DOHH2 (cell line): ENCODE results near the gene GPATCH4.
A peak's percentile ranks its signal among the peaks of the same experiment; 100 is the strongest.

Source experiments
- H3F3A ChIP-seq: fragments of 200-600 bp; sonication (generic), shearing (Covaris generic); 2 replicates; pipeline ENCODE4 v1.6.0; 2016; ENCODE audit warnings: antibody characterized with exemption, mild to moderate bottlenecking; ENCODE audit not compliant: control insufficient read depth, insufficient read depth
- H3K27ac ChIP-seq: fragments of 200-600 bp; sonication (generic); 2 replicates; pipeline ENCODE4 v1.5.1; 2014; ENCODE audit warnings: low read depth, mild to moderate bottlenecking, low read length, moderate library complexity
- H3K27me3 ChIP-seq: fragments of 200-600 bp; sonication (generic); 2 replicates; pipeline ENCODE4 v1.6.1; 2014; ENCODE audit warnings: mild to moderate bottlenecking, low read length, mixed read lengths; ENCODE audit not compliant: control insufficient read depth
- H3K36me3 ChIP-seq: fragments of 200-600 bp; sonication (generic); 2 replicates; pipeline ENCODE4 v1.6.1; 2014; ENCODE audit warnings: mild to moderate bottlenecking, low read length, moderate library complexity, mixed read lengths; ENCODE audit not compliant: control insufficient read depth
- H3K4me1 ChIP-seq: fragments of 200-600 bp; sonication (generic); 2 replicates; pipeline ENCODE4 v1.6.1; 2014; ENCODE audit warnings: mild to moderate bottlenecking, low read length, mixed read lengths; ENCODE audit not compliant: control insufficient read depth
- H3K4me2 ChIP-seq: fragments of 200-600 bp; sonication (generic); 2 replicates; pipeline ENCODE4 v1.6.0; 2014; ENCODE audit warnings: mild to moderate bottlenecking, low read length, moderate library complexity
- H3K4me3 ChIP-seq: fragments of 200-600 bp; sonication (generic); 2 replicates; pipeline ENCODE4 v1.5.1; 2014; ENCODE audit warnings: mild to moderate bottlenecking, low read length, mixed read lengths
- H3K79me2 ChIP-seq: fragments of 200-600 bp; sonication (generic); 2 replicates; pipeline ENCODE4 v1.6.1; 2014; ENCODE audit warnings: mild to moderate bottlenecking, low read length, mixed read lengths; ENCODE audit not compliant: control insufficient read depth
- H3K9me2 ChIP-seq: fragments of 200-600 bp; sonication (generic); replicated peaks from 2 replicates; pipeline ENCODE4 v1.6.1; 2014; ENCODE audit warnings: mild to moderate bottlenecking, low read length, mixed read lengths; ENCODE audit not compliant: control insufficient read depth
- H3K9me3 ChIP-seq: fragments of 200-600 bp; sonication (generic); 2 replicates; pipeline ENCODE4 v1.6.1; 2014; ENCODE audit warnings: antibody characterized with exemption, low read length, mixed read lengths; ENCODE audit not compliant: control insufficient read depth, insufficient read depth
- H4K20me1 ChIP-seq: fragments of 200-600 bp; sonication (generic); 2 replicates; pipeline ENCODE4 v1.6.0; 2014; ENCODE audit warnings: low read depth, mild to moderate bottlenecking, antibody characterized with exemption, low read length, moderate library complexity; ENCODE audit not compliant: control insufficient read depth, insufficient read depth
- EZH2phosphoT487 ChIP-seq: fragments of 200-600 bp; sonication (generic); IDR thresholded peaks from 2 replicates; pipeline ENCODE4 v1.6.1; 2017; ENCODE audit warnings: borderline replicate concordance, mild to moderate bottlenecking, antibody characterized with exemption, low read length, moderate library complexity, mixed read lengths
- TF ChIP-seq, protein P1 (sequence below): fragments of 200-600 bp; sonication (generic); IDR thresholded peaks from one replicate; pipeline ENCODE4 v1.5.1; 2014; ENCODE audit warnings: antibody characterized with exemption, mild to moderate bottlenecking, low read depth, low read length; ENCODE audit not compliant: poor library complexity, severe bottlenecking

Gene GPATCH4

GRCh38 chr1:156623946-156624813 lies 22.9 kb upstream of the GPATCH4 start:
- H3K4me1 ChIP-seq, result peaks cover 44% of the 10 kb centered on the region
- H3K4me3 ChIP-seq, result peak overlapping the region; percentile 54
- H3K27me3 ChIP-seq, result peaks cover 49% of the 10 kb centered on the region
- H3K27ac ChIP-seq, result no peak overlapping the region
- TF ChIP-seq, protein P1, sequence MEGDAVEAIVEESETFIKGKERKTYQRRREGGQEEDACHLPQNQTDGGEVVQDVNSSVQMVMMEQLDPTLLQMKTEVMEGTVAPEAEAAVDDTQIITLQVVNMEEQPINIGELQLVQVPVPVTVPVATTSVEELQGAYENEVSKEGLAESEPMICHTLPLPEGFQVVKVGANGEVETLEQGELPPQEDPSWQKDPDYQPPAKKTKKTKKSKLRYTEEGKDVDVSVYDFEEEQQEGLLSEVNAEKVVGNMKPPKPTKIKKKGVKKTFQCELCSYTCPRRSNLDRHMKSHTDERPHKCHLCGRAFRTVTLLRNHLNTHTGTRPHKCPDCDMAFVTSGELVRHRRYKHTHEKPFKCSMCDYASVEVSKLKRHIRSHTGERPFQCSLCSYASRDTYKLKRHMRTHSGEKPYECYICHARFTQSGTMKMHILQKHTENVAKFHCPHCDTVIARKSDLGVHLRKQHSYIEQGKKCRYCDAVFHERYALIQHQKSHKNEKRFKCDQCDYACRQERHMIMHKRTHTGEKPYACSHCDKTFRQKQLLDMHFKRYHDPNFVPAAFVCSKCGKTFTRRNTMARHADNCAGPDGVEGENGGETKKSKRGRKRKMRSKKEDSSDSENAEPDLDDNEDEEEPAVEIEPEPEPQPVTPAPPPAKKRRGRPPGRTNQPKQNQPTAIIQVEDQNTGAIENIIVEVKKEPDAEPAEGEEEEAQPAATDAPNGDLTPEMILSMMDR, result peak; percentile 63
- TF ChIP-seq EZH2phosphoT487, result no peak
- H3K9me3 ChIP-seq, result no peaks in the 10 kb centered on the region
- H3K4me2 ChIP-seq, result peak overlapping the region; percentile 65
- H4K20me1 ChIP-seq, result no peaks in the 10 kb centered on the region
- no peaks in the 10 kb centered on the region for H3K36me3 ChIP-seq
- H3K79me2 ChIP-seq, result no peaks in the 10 kb centered on the region
- H3K9me2 ChIP-seq, result no peaks in the 10 kb centered on the region
- peaks cover 14% of the 10 kb centered on the region for H3F3A ChIP-seq

- Histone ChIP-seq H3K4me3 (no peak overlapping the region), H3K27me3 (peaks cover 53% of the 10 kb centered on the region), H3K4me1 (peaks cover 35% of the 10 kb centered on the region), H4K20me1 (no peaks in the 10 kb centered on the region), H3K9me3 (no peaks in the 10 kb centered on the region), H3K79me2 (no peaks in the 10 kb centered on the region), H3K27ac (no peak overlapping the region), H3F3A (peaks cover 12% of the 10 kb centered on the region), H3K36me3 (no peaks in the 10 kb centered on the region), H3K9me2 (no peaks in the 10 kb centered on the region), H3K4me2 (no peak overlapping the region)
- TF ChIP-seq, protein P1, result no peak
- TF ChIP-seq EZH2phosphoT487, result no peak
Measured at GRCh38 chr1:156622581-156623297, 21.5 kb upstream of the GPATCH4 start.

GRCh38 chr1:156619582-156619955 lies 18.3 kb upstream of the GPATCH4 start:
- Histone ChIP-seq H3F3A (no peaks in the 10 kb centered on the region), H3K4me2 (no peak overlapping the region), H3K9me3 (no peaks in the 10 kb centered on the region), H3K4me1 (peaks cover 5% of the 10 kb centered on the region; the same call in 1 of the 2 replicates), H3K4me3 (no peak overlapping the region), H3K79me2 (no peaks in the 10 kb centered on the region), H3K27ac (no peak overlapping the region), H3K27me3 (peaks cover 54% of the 10 kb centered on the region), H3K36me3 (no peaks in the 10 kb centered on the region), H3K9me2 (no peaks in the 10 kb centered on the region), H4K20me1 (no peaks in the 10 kb centered on the region)
- TF ChIP-seq, protein P1, result peak; percentile 2
- no peak for TF ChIP-seq EZH2phosphoT487
